HCT116 (cell line): ENCODE results near the gene SCN10A.

Source experiments
- ATF3 ChIP-seq: IDR thresholded peaks from 2 replicates; pipeline ENCODE4 v1.6.1; 2012
- ELF1 ChIP-seq: IDR thresholded peaks from 2 replicates; pipeline ENCODE4 v1.6.1; 2012; ENCODE audit warnings: low read depth, borderline replicate concordance
- EZH2 ChIP-seq: fragments of 200-600 bp; sonication (generic); IDR thresholded peaks from 2 replicates; pipeline ENCODE4 v1.6.1; 2017; ENCODE audit warnings: antibody characterized with exemption, mixed run types
- EZH2phosphoT487 ChIP-seq: fragments of 200-600 bp; IDR thresholded peaks from 2 replicates; pipeline ENCODE4 v1.6.1; 2018; ENCODE audit warnings: antibody characterized with exemption, borderline replicate concordance
- POLR2A ChIP-seq: IDR thresholded peaks from 2 replicates; pipeline ENCODE4 v1.7.0; 2011; ENCODE audit warnings: borderline replicate concordance; ENCODE audit not compliant: insufficient read depth, insufficient read length; ENCODE audit errors: extremely low read depth
- RAD21 ChIP-seq: IDR thresholded peaks from 2 replicates; pipeline ENCODE4 v1.6.1; 2012; ENCODE audit warnings: low read depth, mild to moderate bottlenecking
- REST ChIP-seq: IDR thresholded peaks from 2 replicates; pipeline ENCODE4 v1.6.1; 2012; ENCODE audit warnings: low read depth
- TF ChIP-seq, protein P1 (sequence below): IDR thresholded peaks from 2 replicates; pipeline ENCODE4 v1.6.1; 2012

DNA sequence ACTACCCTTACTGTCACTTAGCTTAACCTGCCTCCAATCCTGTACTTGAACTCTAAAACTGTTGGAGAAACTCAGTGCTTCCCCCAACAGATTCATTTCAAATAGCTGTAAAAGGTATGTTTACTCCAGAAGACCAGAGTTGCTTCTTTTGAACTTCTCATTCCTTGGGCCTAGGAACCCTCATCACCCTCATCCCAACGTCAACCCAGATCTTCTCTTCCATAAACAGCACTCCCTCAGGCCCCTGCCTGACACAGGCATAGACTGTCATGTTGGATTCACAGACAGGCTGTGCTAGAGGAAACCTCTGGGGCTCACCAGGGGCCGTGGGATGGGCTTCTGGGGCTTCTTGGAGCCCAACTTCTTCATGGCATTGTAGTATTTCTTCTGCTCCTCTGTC lies 109.1 kb downstream of the SCN10A start:
- TF ChIP-seq EZH2phosphoT487 (no peak), ELF1 (no peak), REST (no peak), POLR2A (no peak), EZH2 (no peak), ATF3 (no peak), RAD21 (no peak)
- TF ChIP-seq, protein P1, sequence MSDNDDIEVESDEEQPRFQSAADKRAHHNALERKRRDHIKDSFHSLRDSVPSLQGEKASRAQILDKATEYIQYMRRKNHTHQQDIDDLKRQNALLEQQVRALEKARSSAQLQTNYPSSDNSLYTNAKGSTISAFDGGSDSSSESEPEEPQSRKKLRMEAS: no peak
